NCI-H1048 (cell line): Measurements from ENCODE around the gene PDE7B.

Experiments used
- DNase-seq: peaks from one replicate; lab custom pipeline; 2025; lab: John Stamatoyannopoulos, UW

Gene PDE7B

GRCh38 chr6:136153707-136154375 is 302.3 kb downstream of the PDE7B start:
- no peak for DNase-seq

GRCh38 chr6:136155191-136155590 is 303.7 kb downstream of the PDE7B start:
- no peak for DNase-seq

DNA sequence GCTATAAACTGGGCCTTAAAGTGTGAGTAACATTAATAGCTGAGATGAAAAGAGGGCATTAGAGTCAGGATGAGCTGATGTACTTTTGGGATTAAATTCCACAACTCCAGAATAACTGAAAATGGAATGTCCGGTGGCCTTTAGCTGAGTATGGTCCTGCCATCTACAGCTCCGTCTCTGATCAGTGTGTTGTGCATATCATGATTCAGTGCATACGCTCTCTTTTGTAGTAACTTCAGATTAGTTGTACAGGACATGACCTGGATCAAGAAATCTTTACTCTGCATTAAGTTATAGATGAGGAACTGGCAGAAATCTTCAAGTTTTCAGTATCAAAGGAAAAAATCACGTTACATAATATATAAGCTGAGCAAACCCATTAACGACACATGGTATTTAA is 306.2 kb downstream of the PDE7B start:
- no peak for DNase-seq

DNA sequence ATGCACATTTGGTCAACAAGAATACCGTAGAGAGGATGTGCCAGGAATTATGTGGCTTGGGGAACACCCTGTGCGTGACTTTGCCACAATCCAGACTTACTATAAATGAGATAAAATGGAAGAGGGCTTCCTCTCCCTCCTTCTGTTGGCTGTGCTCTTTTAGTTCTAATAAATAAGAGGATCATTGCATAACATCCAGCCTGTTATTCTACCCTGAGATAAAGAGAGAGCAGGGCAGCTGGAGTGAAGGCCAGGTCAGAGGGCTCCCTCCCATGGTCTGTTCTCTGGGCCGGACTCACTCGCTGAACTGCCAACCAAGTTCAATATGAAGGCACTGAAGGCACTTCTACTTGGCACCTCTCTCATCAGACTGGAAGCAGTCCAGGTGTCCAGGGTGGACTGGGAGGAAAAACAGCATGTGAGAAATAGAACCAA is 306.9 kb downstream of the PDE7B start:
- DNase-seq, result no peak

DNA sequence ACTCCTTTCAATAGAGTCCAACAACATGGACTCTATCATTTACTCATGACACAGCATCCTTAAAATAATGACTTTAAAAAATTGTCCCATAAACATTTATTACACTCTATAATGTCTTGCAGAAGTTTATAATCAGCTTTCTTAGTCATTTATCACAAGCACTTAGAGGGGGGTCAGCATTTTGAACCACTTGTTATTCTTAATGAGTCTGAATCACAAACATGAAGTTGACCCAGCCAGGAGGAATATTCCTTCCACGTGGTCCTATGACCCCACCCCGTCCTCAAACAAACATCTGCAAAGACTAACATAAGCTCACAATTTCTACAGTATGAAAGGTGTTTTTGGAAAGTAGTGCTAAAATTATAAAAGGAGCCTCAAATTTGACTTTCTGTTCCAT is 307.5 kb downstream of the PDE7B start:
- no peak for DNase-seq

GRCh38 chr6:136160250-136160649 is 308.7 kb downstream of the PDE7B start:
- no peak for DNase-seq

GRCh38 chr6:136161950-136162349 is 310.4 kb downstream of the PDE7B start:
- no peak for DNase-seq

DNA sequence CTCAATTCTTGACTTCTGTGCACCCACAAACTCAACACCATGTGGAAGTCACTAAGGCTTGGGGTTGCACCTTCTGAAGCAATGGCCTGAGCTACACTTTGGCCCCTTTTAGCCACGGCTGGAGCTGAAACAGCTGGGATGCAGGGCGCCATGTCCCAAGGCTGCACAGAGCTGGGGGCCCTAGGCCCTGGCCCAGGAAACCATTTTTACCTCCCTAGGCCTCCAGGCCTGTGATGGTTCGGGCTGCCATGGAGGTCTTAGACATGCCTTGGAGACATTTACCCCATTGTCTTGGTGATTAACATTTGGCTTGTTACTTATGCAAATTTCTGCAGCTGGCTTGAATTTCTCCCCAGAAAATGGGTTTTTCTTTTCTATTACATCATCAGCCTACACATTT is 311.8 kb downstream of the PDE7B start:
- no peak for DNase-seq

- no peak for DNase-seq
Observed at GRCh38 chr6:136166815-136167214, 315.3 kb downstream of the PDE7B start.

GRCh38 chr6:136169394-136170148 is 318.1 kb downstream of the PDE7B start:
- no peak for DNase-seq

DNA sequence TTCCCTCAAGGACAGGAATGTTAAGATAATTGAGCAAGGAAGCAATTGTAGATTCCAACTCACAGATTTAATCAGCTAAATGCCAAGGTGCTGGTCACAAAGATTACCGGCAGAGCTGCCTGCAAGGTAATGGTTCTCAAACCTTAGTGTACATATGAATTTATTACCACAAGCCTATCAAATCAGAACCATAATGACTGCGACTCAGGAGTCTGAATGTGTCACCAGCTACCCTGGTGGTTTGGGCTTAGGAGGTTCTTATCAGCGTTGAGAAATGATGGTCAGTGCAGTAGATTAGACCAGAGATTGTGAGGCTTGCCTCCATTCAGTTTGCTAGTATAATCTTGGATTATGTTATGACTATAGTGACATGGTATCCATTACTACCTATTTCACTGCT is 319.7 kb downstream of the PDE7B start:
- no peak for DNase-seq

GRCh38 chr6:136173519-136174507 is 322.3 kb downstream of the PDE7B start:
- no peak for DNase-seq

GRCh38 chr6:136174510-136174909 is 323.0 kb downstream of the PDE7B start:
- DNase-seq, result no peak

- no peak for DNase-seq
Observed at GRCh38 chr6:136175873-136176272, 324.4 kb downstream of the PDE7B start.

- no peak for DNase-seq
Observed at GRCh38 chr6:136178749-136179148, 327.2 kb downstream of the PDE7B start.

DNA sequence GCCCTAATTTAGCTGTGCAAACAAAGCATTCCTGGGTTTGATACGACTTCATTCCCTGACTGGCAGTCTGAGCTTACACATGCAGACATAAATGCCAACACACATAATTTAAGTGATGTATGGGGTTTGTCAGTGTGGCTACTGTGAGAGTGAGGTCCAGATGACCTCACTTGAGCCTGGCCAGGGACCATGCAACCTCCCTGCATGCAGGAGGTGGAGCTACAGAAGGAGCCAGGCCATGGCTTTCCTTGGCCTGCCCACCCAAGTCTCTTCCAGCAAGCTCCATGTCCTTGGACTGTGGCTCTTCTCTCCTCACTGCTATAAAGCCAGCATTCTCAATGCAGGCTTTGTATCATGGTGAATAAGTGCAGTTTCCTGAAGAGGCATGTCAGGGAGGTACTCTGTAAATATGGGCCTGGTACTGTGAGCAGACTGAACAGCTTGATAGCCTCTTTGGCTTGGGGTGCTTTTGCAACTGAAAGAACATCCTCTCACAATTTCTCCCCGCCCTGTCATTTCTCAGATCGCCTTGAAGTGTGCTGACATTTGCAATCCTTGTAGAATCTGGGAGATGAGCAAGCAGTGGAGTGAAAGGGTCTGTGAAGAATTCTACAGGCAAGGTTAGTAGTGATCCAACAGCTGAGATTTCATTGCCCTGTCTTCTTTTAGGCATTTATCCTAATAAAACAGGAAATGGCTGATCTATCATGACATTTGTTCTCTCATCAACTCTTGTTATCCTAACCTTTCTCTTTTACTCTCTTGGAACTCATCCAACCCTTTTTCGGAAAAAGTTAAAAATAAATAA is 329.4 kb downstream of the PDE7B start:
- no peak for DNase-seq

DNA sequence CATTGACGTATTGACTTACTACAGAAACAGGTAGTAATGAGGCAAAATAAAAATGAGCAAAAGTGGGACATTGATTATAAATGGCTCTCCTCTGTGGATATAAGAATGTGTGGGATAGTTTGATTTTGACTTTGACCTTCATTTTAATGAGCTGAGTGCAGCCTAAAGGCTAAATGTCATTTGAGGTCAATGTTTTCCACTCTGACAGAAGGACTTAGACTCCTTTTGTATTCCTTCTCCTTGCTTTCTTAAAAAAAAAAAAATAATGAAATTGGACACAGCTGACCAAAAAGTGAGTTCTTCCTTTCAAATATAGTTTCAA is 330.0 kb downstream of the PDE7B start:
- no peak for DNase-seq

GRCh38 chr6:136181861-136182260 is 330.4 kb downstream of the PDE7B start:
- DNase-seq, result no peak

DNA sequence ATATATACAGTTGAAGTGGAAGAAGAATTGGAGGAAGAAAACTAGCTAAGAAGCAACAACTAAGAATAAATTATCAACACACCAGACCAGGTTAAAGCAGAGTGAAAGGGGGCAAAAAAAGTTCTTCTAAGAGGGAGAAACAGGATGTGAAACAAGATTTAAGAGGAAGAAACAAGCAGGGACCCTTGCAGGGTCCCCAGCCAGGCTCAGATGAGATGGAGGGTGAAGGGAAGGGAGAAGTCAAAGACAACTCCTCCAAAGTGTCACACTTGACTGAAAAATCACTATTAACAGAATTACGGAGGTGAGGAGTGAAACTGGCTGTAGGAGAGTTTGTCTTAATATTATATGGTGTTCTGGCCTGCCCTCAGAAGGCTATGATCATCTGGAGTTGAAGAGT is 333.2 kb downstream of the PDE7B start:
- DNase-seq, result no peak

- DNase-seq, result no peak
Observed at GRCh38 chr6:136186363-136186762, 334.9 kb downstream of the PDE7B start.

DNA sequence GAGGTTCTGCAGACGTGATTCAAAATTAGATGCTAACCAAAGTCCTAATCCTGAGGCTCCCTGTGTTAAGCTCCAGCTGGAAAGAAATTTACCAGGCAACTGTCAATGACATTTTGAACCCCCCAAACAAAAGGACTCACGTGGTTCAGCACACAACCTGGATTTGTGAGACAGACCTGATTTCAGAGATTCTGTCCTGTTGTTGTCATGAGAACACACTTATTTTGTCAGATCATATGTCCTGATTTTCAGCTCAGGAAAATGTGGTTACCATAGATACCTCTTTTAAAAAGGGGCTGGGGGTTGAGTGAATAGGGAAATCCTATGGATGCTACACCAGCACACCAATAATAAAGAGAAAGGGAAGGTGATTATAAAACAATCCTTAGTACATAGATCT is 337.0 kb downstream of the PDE7B start:
- no peak for DNase-seq

DNA sequence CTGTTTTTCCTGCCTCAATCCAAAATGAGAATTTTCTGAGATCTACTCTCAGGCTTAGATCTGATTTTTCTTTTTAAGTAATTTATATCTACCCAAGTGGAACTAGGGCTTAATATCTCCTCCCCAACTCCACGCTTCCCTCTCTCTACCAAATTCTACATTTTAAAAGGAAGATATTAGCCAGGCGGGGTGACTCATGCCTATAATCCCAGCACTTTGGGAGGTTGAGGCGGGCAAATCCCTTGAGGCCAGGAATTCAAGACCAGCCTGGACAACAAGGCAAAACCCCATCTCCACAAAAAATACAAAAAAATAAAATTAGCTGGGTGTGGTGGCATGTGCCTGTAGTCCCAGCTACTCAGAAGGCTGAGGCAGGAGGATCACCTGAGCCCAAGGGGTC is 337.6 kb downstream of the PDE7B start:
- no peak for DNase-seq
